T-cell (primary cell): Measurements from ENCODE around the gene PDHX. TPM values are rescaled to one million over a fixed set of nuclear protein-coding genes. Genes with fewer than 3 reads are reported as not detected.

Source experiments
- ATAC-seq, 4 experiments: fragments of 200-7000 bp in 3 of 4; fragments of 150-1000 bp in 1 of 4; cut with Tn5 transposase; replicated peaks in 1 of 4; 1 replicate in 3 of 4; 2 replicates in 1 of 4; pipeline ENCODE4 v1.10.0; 2021; ENCODE audit warnings: moderate library complexity in 3 of 4, mild to moderate bottlenecking in 2 of 4, moderate number of reproducible peaks in 1 of 4
- CTCF ChIA-PET, 2 donors: fragments of 300-600 bp; sonication (Branson Sonifier 250); formaldehyde crosslinking; loops; one replicate each; lab custom pipeline; 2022; ENCODE audit warnings: antibody characterized with exemption in 2 of 2; lab: Charles Lee
- POLR2A ChIA-PET, 2 donors: fragments of 300-600 bp; sonication (Branson Sonifier 250); formaldehyde crosslinking; loops; one replicate each; lab custom pipeline; 2022; ENCODE audit warnings: antibody characterized with exemption in 2 of 2; lab: Charles Lee
- DNase-seq, 35 experiments: peaks; one replicate each; pipeline versions ENCODE4 v3.0.0 to v3.0.0-alpha.2; 2013 to 2023
- H3K27ac ChIP-seq: one replicate; pipeline ENCODE4 v1.5.1; 2013; ENCODE audit warnings: low read length
- H3K27me3 ChIP-seq, 2 experiments: replicated peaks in 1 of 2; 1 replicate in 1 of 2; 2 replicates in 1 of 2; pipeline versions ENCODE4 v1.6.1 to v1.7.0; 2013; ENCODE audit warnings: low read length in 1 of 2, mixed read lengths in 1 of 2; ENCODE audit not compliant: control insufficient read depth in 2 of 2, insufficient read depth in 2 of 2; ENCODE audit errors: extremely low read depth in 1 of 2
- H3K36me3 ChIP-seq, 2 donors: 1 replicate in 1 of 2; 2 replicates in 1 of 2; pipeline versions ENCODE4 v1.6.1 to v1.7.0; 2013; ENCODE audit warnings: low read length in 1 of 2; ENCODE audit not compliant: control insufficient read depth in 2 of 2, insufficient read depth in 1 of 2; ENCODE audit errors: extremely low read depth in 1 of 2
- H3K4me1 ChIP-seq, 2 experiments: 1 replicate in 1 of 2; 2 replicates in 1 of 2; pipeline versions ENCODE4 v1.6.1 to v1.7.0; 2013; ENCODE audit warnings: low read length in 2 of 2, mixed read lengths in 1 of 2; ENCODE audit not compliant: insufficient read depth in 2 of 2, control insufficient read depth in 1 of 2; ENCODE audit errors: extremely low read depth in 1 of 2
- H3K4me3 ChIP-seq, 2 donors: 1 replicate in 1 of 2; 2 replicates in 1 of 2; pipeline versions ENCODE4 v1.5.1 to v1.7.0; 2013; ENCODE audit warnings: mild to moderate bottlenecking in 2 of 2, low read length in 1 of 2, moderate library complexity in 1 of 2; ENCODE audit not compliant: control insufficient read depth in 1 of 2; ENCODE audit errors: extremely low read depth in 1 of 2
- H3K9me3 ChIP-seq: 2 replicates; pipeline ENCODE4 v1.7.0; 2013
- H3K27ac Mint-ChIP-seq, 2 donors: one replicate each; pipeline ENCODE4 v1.8.0; 2020 to 2021; ENCODE audit warnings: mild to moderate bottlenecking in 2 of 2, mixed read lengths in 2 of 2
- H3K27me3 Mint-ChIP-seq, 2 donors: one replicate each; pipeline ENCODE4 v1.8.0; 2021 to 2022; ENCODE audit warnings: mixed read lengths in 2 of 2
- H3K36me3 Mint-ChIP-seq: one replicate; pipeline ENCODE4 v1.8.0; 2021; ENCODE audit warnings: mixed read lengths
- H3K4me1 Mint-ChIP-seq, 3 donors: one replicate each; pipeline ENCODE4 v1.8.0; 2020 to 2022; ENCODE audit warnings: mixed read lengths in 3 of 3, mild to moderate bottlenecking in 1 of 3
- H3K4me3 Mint-ChIP-seq, 3 donors: one replicate each; pipeline ENCODE4 v1.8.0; 2020 to 2022; ENCODE audit warnings: mild to moderate bottlenecking in 3 of 3, mixed read lengths in 3 of 3, moderate library complexity in 3 of 3
- H3K9me3 Mint-ChIP-seq, 3 donors: one replicate each; pipeline ENCODE4 v1.8.0; 2020 to 2022; ENCODE audit warnings: mixed read lengths in 3 of 3
- WGBS: methylation state at CpG from one replicate; pipeline ENCODE4 v1.1.5; 2013; ENCODE audit warnings: missing lambda C conversion rate; ENCODE audit not compliant: insufficient coverage; 5-methylcytosine and 5-hydroxymethylcytosine counted together
- total RNA-seq, 35 experiments: library from RNA in 6 of 35; stranded (reverse) in 6 of 35; fragments of 120-200 nt in 1 of 35; gene quantifications; one replicate each; pipeline versions ENCODE4 v1.2.1 to v1.2.4 and lab custom pipeline; 2013 to 2026

Gene PDHX
- total RNA-seq, 5 donors from 2014 or later (not counting 1 experiment from before 2014, with no cell fraction given): 21.7 to 36.4 (median 26.1) TPM

- H3K27ac Mint-ChIP-seq: peak overlapping the region; percentile 94
- peaks cover 39 to 50% (median 49%) of the 10 kb centered on the region in 3 donors for H3K4me1 Mint-ChIP-seq
- CTCF ChIA-PET: interaction anchor here (0.5 to 1.3 kb wide), 9 partner anchors 9 to 331 kb away, joined by 3 to 12 read pairs (median 4); no protein-coding TSS in a partner anchor
Measured at GRCh38 chr11:35029979-35030682, 113.7 kb downstream of the PDHX start.

GRCh38 chr11:35030716-35031213 is 114.3 kb downstream of the PDHX start:
- H3K4me3 ChIP-seq: no peak overlapping the region
- CTCF ChIA-PET: interaction anchor here (0.6 to 1.3 kb wide), 8 partner anchors 10 to 267 kb away, joined by 3 to 6 read pairs (median 4); no protein-coding TSS in a partner anchor
- peak in 3 of 4 experiments; percentile 34 to 59 (median 56) for ATAC-seq

More at GRCh38 chr11:35029979-35030682, 113.7 kb downstream of the PDHX start:
- 0% methylated on average over 2 of the region's 5 CpGs for WGBS
- peaks cover 4% of the 10 kb centered on the region for H3K36me3 Mint-ChIP-seq
- peaks cover 0 to 5% (median 3%) of the 10 kb centered on the region in 3 donors for H3K9me3 Mint-ChIP-seq
- peak overlapping the region; percentile 48 for H3K27ac ChIP-seq
- H3K36me3 ChIP-seq: no peaks in the 10 kb centered on the region
- peaks cover 10 to 15% of the 10 kb centered on the region in 2 experiments for H3K4me1 ChIP-seq
- peak overlapping the region; percentile 28 to 66 (median 52) for H3K4me3 Mint-ChIP-seq
- no peak overlapping the region for H3K4me3 ChIP-seq
- ATAC-seq: peak; percentile 35 to 47 (median 45)
- POLR2A ChIA-PET: interaction anchor here (0.6 to 2.7 kb wide), 6 partner anchors 10 to 109 kb away, joined by 3 to 12 read pairs (median 4); partner anchors contain the start of gene CD44 (in 1 of the 2)
- DNase-seq: peak in 2 of 35 experiments; percentile 33 to 48
- no peaks in the 10 kb centered on the region for H3K9me3 ChIP-seq
- no peaks in the 10 kb centered on the region for H3K27me3 Mint-ChIP-seq
- no peaks in the 10 kb centered on the region for H3K27me3 ChIP-seq

DNA sequence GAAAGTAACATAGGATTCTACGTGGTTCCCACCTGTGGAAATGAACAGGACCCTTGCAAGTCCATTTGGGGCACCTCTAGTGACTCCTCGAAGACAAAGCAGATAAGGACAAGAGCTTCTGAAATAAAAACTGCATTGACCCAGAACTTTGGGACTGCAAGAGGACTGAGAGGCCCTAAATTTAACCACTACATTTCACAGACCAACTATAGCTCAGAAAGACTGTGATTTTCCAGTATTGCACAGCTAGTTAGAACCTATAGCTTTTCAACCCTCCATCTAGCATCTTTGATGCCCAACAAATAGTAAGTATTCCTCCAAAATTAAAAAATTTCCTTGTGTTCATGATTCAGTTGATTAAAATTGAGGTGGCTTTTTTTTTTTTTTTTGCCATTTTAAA is 114.9 kb downstream of the PDHX start:
- H3K4me1 Mint-ChIP-seq: peaks cover 39 to 58% (median 55%) of the 10 kb centered on the region in 3 donors
- POLR2A ChIA-PET: interaction anchor here (0.7 to 2.7 kb wide), 5 partner anchors 10 to 152 kb away, joined by 3 to 12 read pairs (median 7); no protein-coding TSS in a partner anchor

More at GRCh38 chr11:35030716-35031213, 114.3 kb downstream of the PDHX start:
- Histone ChIP-seq H3K27ac (peak overlapping the region; percentile 48), H3K27me3 (no peaks in the 10 kb centered on the region), H3K9me3 (no peaks in the 10 kb centered on the region), H3K36me3 (no peaks in the 10 kb centered on the region), H3K4me1 (peaks cover 10 to 15% of the 10 kb centered on the region in 2 experiments)
- DNase-seq: peak in 4 of 35 experiments; percentile 26 to 48 (median 30)
- WGBS: 61% methylated on average over 6 of the region's 11 CpGs
- POLR2A ChIA-PET: interaction anchor here (0.5 to 2.7 kb wide), 7 partner anchors 10 to 152 kb away, joined by 3 to 12 read pairs (median 7); no protein-coding TSS in a partner anchor
- Mint-ChIP-seq H3K27ac (peak overlapping the region; percentile 94), H3K27me3 (no peaks in the 10 kb centered on the region), H3K4me3 (peak overlapping the region; percentile 28 to 66 (median 50)), H3K36me3 (peaks cover 4% of the 10 kb centered on the region), H3K9me3 (peaks cover 0 to 3% (median 3%) of the 10 kb centered on the region in 3 donors), H3K4me1 (peaks cover 39 to 56% (median 55%) of the 10 kb centered on the region in 3 donors)

DNA sequence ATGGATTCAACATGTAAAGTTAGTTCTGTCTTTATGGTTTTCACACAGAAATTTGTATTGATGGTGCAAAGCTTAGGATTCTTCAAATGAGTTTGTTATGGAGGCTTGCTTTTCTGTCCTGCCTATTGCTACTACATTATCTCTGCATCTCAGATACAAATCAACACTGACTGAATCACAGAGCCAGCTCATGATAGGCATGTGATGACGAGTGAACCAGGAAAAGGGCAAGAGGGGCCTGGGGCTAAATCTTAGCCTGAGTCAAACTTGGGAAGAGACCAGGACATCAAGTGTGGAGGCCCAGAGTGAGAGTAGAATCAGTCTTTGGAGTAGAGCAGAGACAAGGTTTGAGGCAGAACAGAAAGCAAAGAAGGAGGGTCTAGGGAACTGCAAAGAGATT is 115.4 kb downstream of the PDHX start:
- Mint-ChIP-seq H3K36me3 (peaks cover 4% of the 10 kb centered on the region), H3K4me3 (no peak overlapping the region), H3K27me3 (no peaks in the 10 kb centered on the region), H3K9me3 (peaks cover 0 to 3% (median 0%) of the 10 kb centered on the region in 3 donors), H3K4me1 (peaks cover 39 to 58% (median 55%) of the 10 kb centered on the region in 3 donors), H3K27ac (peak overlapping the region; percentile 25 to 70)
- WGBS: 71% methylated on average over 1 of the region's 1 CpG
- Histone ChIP-seq H3K9me3 (no peaks in the 10 kb centered on the region), H3K4me3 (no peak overlapping the region), H3K36me3 (no peaks in the 10 kb centered on the region), H3K27ac (no peak overlapping the region), H3K4me1 (peaks cover 10 to 15% of the 10 kb centered on the region in 2 experiments), H3K27me3 (no peaks in the 10 kb centered on the region)
- CTCF ChIA-PET: interaction anchor here in 1 of 2 donors (0.5 to 0.8 kb wide), 2 partner anchors 204 to 362 kb away, joined by 3 read pairs; no protein-coding TSS in a partner anchor
- ATAC-seq (no peak), DNase-seq (no peak)
- POLR2A ChIA-PET: interaction anchor here (1.4 to 2.7 kb wide), 4 partner anchors 9 to 110 kb away, joined by 3 to 8 read pairs (median 6); no protein-coding TSS in a partner anchor

More for the DNA sequence above, 114.9 kb downstream of the PDHX start:
- WGBS: 94% methylated on average over 2 of the region's 2 CpGs
- H3K27ac Mint-ChIP-seq: peak overlapping the region; percentile 94
- no peaks in the 10 kb centered on the region for H3K27me3 Mint-ChIP-seq
- H3K36me3 ChIP-seq: no peaks in the 10 kb centered on the region
- H3K9me3 Mint-ChIP-seq: peaks cover 0 to 3% (median 0%) of the 10 kb centered on the region in 3 donors
- no peaks in the 10 kb centered on the region for H3K27me3 ChIP-seq
- no peak overlapping the region for H3K4me3 Mint-ChIP-seq
- H3K36me3 Mint-ChIP-seq: peaks cover 4% of the 10 kb centered on the region
- peaks cover 10 to 15% of the 10 kb centered on the region in 2 experiments for H3K4me1 ChIP-seq
- CTCF ChIA-PET: interaction anchor here (0.6 to 0.8 kb wide), 6 partner anchors 13 to 267 kb away, joined by 3 to 6 read pairs (median 3); no protein-coding TSS in a partner anchor
- H3K4me3 ChIP-seq: no peak overlapping the region
- ATAC-seq (no peak), DNase-seq (no peak)
- H3K9me3 ChIP-seq: no peaks in the 10 kb centered on the region
- H3K27ac ChIP-seq: no peak overlapping the region

- ATAC-seq: no peak
- H3K4me3 ChIP-seq: no peak overlapping the region
- no peaks in the 10 kb centered on the region for H3K27me3 ChIP-seq
- peaks cover 0 to 3% (median 0%) of the 10 kb centered on the region in 3 donors for H3K9me3 Mint-ChIP-seq
- ChIA-PET CTCF (interaction anchor here in 1 of 2 donors (1.1 kb wide), 1 partner anchor 8 kb away, joined by 3 read pairs; no protein-coding TSS in a partner anchor), POLR2A (interaction anchor here in 1 of 2 donors (0.6 kb wide), 1 partner anchor 1248 kb away, joined by 3 read pairs; no protein-coding TSS in a partner anchor)
- H3K27me3 Mint-ChIP-seq: no peaks in the 10 kb centered on the region
- H3K36me3 ChIP-seq: no peaks in the 10 kb centered on the region
- no peak for DNase-seq
- H3K27ac ChIP-seq: no peak overlapping the region
- no CpG with 5 or more reads among the region's 6 CpGs for WGBS
- H3K36me3 Mint-ChIP-seq: no peaks in the 10 kb centered on the region
- H3K9me3 ChIP-seq: no peaks in the 10 kb centered on the region
- peak overlapping the region in 1 of 2 donors; percentile 5 for H3K27ac Mint-ChIP-seq
- peaks cover 10 to 15% of the 10 kb centered on the region in 2 experiments for H3K4me1 ChIP-seq
- H3K4me1 Mint-ChIP-seq: peaks cover 39 to 62% (median 58%) of the 10 kb centered on the region in 3 donors
- no peak overlapping the region for H3K4me3 Mint-ChIP-seq
Measured at GRCh38 chr11:35033011-35033410, 116.6 kb downstream of the PDHX start.
